GM19240 (cell line): ENCODE measurements around the gene VAV1.

ENCODE experiments used
- DNase-seq: peaks from one replicate; pipeline ENCODE4 v3.0.0; 2011; ENCODE audit warnings: low spot score; ENCODE audit not compliant: insufficient read length

The VAV1 gene, protein sequence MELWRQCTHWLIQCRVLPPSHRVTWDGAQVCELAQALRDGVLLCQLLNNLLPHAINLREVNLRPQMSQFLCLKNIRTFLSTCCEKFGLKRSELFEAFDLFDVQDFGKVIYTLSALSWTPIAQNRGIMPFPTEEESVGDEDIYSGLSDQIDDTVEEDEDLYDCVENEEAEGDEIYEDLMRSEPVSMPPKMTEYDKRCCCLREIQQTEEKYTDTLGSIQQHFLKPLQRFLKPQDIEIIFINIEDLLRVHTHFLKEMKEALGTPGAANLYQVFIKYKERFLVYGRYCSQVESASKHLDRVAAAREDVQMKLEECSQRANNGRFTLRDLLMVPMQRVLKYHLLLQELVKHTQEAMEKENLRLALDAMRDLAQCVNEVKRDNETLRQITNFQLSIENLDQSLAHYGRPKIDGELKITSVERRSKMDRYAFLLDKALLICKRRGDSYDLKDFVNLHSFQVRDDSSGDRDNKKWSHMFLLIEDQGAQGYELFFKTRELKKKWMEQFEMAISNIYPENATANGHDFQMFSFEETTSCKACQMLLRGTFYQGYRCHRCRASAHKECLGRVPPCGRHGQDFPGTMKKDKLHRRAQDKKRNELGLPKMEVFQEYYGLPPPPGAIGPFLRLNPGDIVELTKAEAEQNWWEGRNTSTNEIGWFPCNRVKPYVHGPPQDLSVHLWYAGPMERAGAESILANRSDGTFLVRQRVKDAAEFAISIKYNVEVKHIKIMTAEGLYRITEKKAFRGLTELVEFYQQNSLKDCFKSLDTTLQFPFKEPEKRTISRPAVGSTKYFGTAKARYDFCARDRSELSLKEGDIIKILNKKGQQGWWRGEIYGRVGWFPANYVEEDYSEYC

DNA sequence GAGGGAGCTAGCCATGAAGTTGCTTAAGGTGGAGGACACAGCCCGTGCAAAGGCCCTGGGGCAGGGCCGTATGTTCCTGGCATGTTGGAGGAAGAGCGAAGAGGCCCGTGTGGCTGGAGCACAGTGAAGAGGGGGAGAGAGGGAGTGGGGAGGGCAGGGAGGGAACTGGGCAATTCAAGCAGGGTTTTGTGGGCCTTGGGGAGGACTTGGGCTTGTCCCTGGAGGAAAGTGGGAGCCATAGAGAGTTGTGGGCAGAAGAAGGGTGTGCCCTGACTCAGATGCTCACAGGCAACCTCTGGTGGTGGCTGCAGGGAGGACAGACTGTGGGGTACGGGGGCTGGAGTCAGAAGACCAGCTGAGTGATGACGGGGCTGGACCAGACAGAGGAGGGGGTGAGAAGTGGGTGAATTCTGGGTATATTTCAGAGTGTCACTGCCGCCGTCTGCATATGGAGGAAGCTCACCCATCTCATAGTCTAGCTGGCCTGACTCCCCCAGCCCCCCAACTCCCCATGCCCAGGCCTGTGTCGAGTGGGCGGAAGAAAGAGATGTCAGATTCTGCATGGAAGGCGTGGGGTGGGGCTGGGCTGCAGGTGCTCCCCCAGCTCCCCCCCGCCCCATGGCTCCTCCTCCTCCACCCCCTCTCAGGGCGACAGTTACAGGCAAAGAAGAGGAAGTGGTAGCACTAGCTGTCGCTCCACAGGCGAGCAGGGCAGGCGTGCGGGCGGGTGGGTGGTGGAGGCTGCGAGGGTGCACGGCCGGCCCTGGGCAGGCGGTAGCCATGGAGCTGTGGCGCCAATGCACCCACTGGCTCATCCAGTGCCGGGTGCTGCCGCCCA, at the start of gene VAV1:
Gene VAV1 (plus strand): TSS at position 681 of the 838 bp plus-strand sequence. CDS start 100 bp downstream, at position 781.
- peak; percentile 84 for DNase-seq

DNA sequence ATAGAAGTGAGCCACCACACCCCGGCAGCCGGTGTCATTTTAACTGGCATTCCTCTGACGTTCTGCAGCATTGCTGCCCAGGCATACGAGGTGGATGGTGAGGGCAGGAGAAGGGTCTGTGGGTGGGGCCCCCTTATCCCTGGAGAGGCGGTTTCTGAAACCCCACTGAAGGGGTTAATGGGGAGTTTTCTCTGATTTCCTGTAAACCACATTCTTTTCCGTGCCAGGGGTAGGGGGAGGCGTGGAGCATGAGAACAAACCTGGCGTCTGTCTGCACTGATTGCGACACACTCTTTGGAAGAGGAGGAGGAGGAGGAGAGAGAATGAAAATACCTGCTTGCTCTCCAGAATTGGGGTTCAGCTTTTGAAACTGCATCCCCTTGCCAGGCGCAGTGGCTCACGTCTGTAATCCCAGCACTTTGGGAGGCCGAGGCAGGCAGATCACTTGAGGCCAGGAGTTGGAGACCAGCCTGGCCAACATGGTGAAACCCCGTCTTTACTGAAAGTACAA, 49.3 kb upstream of the VAV1 start:
- no peak for DNase-seq

DNA sequence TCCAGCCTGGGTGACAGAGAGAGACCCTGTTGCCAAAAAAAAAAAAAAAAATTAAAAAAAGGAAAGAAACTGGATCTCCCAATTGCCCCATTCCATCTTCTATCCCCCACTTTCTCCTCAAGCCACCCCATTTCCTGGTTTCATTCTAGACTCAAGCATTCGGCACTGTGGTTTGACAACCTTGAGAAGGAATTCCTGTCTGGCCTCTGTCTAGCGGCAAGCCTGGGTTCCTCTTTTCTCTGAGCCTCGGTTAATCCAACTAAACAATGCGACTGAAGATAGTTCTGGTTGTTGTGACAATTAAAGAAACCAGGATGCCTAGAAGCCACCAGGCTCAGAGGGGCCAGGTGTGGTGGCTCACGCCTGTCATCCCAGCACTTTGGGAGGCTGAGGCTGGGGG, 48.8 kb upstream of the VAV1 start:
- no peak for DNase-seq

GRCh38 chr19:6724631-6725492, 47.6 kb upstream of the VAV1 start:
- DNase-seq = no peak

DNA sequence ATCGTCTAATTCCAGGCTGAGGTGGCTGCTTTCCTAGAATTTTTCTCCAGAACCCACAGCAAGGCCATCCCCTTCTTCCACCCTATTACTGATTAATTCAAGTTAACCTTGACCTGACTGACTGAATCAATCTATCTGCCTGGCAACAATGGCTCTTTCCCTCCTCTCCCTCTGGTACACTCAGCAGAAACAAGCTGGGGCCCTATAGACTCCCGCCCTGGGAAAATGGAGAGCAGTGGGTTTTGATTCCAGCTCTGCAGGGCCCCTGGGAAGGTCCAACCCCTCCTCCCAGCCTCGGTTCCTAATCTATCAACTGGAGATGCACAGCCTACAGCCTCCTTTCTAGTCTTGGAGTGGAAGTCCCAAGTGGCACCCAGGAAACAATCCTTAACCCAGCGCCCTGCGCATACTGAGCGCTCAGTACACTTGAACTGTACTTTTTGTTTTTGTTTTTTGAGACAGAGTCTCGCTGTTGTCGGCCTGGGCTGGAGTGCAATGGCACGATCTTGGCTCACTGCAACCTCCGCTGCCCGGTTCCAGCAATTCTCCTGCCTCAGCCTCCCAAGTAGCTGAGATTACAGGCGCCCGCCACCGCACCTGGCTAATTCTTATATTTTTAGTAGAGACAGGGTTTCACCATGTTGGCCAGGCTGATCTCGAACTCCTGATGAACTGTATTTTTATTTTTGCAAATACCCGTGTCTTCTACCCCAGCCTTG, 46.8 kb upstream of the VAV1 start:
- no peak for DNase-seq

GRCh38 chr19:6728346-6728745, 44.2 kb upstream of the VAV1 start:
- DNase-seq = no peak

- no peak for DNase-seq
Measured at GRCh38 chr19:6729573-6730152, 42.8 kb upstream of the VAV1 start.

DNA sequence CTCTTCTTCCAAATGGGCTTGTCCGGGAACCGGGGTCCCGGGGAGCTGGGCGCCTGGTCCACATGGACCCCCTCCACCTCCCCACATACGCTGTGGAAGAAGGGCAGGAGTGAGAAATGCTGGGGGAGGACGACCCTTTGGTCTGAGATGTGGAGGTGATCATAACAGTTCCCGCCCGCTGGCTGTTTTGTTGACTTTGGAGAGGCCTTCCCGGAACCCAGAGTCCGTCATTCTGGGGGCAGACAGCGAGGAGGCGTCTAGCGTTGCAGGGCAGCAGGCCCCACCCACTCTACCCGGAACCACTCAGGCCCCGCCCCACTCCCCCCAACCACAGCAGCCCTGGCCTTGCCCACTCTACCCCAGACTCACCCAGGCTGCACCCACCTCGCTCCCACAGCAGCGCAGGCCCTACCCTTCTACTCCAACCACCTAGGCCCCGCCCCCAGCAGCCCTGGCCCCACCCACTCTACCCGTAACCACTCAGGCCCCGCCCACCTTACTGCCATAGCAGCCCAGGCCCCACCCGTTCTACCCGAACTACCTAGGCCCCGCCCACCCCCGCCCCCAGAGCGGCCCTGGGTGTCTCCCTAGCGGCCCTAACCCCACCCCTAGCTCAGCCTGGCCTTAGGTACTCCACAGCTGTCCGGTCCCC, 42.2 kb upstream of the VAV1 start:
- no peak for DNase-seq

- DNase-seq = no peak
Measured at GRCh38 chr19:6730941-6731670, 41.4 kb upstream of the VAV1 start.

GRCh38 chr19:6731822-6732221, 40.7 kb upstream of the VAV1 start:
- DNase-seq = no peak

GRCh38 chr19:6732803-6733337, 39.6 kb upstream of the VAV1 start:
- no peak for DNase-seq

GRCh38 chr19:6733338-6734095, 39.0 kb upstream of the VAV1 start:
- no peak for DNase-seq

- no peak for DNase-seq
Measured at GRCh38 chr19:6734096-6734696, 38.3 kb upstream of the VAV1 start.

DNA sequence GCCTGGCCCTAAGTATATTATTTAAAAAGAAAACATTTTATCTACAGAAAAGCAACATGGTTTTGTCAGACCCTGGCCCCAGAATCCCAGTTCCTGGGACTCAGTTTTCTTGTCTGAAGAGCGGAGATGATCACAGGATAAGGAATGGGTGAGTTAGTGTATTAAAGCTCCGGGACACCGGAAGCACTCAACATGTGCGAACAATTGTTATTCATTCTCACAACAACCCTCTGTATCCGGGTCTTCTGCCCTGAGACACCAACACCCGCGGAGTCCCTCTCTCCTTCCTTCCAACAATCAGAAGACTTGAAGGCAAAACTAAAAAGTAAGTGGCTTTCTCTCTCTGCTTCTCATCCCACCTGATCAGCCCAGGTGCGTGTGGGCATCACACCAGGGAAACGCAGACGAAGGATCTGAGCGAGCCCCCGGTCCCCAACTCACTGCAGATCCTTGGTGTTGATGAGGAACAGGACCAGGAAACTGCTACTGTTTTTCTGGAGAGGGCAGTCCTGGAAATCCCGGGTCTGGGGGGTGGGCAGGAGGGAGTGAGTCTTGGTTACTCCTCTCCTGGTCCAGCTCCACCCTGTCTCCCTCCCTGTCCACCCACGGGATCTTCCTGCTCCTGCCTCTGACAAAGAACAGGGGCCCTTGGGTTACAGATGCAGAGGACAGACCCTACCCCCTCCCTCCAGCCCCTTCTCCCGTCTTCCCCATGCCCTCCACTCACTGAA, 37.2 kb upstream of the VAV1 start:
- DNase-seq = no peak

GRCh38 chr19:6736169-6736916, 36.2 kb upstream of the VAV1 start:
- peak; percentile 87 for DNase-seq
